ENCODE measurements around the gene ZNF26.
"Not testable (repeated sequence)": the region's sequence is repeated elsewhere in the genome, so short reads cannot be mapped to it uniquely, and the experiment has no call there.

Gene ZNF26

DNA sequence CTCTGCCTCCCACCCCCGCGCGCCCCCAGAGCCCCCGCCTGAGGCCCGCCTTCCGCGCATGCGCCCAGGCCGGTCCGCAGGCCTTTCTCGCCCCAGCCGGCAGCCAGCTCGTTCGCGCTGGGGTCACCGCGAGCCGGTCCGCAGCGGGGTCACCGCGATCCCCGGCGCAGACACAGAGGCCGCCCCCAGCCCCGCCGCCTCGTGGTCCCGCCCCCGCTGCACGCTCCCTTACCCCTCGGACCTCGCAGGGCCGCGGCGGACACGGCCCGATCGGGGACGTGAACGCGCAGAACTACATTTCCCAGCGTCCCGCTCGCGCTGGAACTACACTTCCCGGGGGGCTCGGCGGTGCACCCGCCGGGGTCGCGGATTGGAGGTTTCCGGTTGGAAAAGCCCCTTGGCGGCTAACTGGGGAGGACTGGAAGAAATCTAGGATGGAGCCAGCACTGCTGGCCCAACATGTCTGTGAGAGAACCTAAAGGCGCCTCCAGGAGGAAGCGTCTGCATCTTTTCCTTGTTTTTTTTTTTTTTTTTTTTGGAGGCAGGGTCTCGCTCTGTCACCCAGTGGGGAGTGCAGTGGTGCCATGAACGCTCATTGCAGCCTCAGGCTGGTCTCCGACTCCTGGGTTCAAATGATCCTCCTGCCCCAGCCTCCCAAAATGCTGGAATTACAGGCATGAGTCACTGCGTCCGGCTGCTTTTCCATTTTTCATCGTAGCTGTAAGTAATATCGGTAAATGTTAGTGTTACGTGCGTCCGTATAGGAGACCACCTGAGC is 30.0 kb upstream of the ZNF26 start, which contains the start of gene ZNF605:
Gene ZNF605, minus strand, starts transcription at position 296 of the 778 bp plus-strand sequence. CDS start 10,671 bp downstream, outside the sequence.
- DNase-seq: peak; percentile 90

DNA sequence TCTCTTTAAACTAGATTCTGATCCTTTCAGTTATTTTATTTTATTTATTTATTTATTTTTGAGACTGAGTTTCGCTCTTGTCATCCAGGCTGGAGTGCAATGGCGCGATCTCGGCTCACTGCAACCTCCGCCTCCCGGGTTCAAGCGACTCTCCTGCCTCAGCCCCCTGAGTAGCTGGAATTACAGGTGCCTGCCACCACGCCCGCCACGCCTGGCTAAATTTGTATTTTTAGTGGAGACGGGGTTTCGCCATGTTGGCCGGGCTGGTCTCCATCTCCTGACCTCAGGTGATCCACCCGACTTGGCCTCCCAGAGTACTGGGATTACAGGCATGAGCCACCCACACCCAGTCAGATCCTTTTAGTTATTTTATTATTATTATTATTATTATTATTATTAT is 24.4 kb upstream of the ZNF26 start:
- DNase-seq: not testable (repeated sequence)

DNA sequence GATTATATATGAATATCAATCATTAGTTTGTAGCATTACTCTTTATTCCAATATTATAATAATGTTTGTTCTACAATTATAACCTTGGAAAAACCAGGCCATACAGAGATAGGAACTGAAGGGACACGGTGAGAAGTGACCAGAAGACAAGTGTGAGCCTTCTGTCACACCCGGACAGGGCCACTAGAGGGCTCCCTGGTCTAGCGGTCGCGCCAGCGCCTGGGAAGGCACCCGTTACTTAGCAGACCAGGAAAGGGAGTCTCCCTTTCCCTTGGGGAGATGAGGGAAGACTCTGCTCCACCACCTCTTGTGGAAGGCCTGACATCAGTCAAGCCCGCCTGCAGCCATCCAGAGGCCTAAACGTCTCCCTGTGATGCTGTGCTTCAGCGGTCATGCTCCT is 22.2 kb upstream of the ZNF26 start:
- peak; percentile 46 for DNase-seq

DNA sequence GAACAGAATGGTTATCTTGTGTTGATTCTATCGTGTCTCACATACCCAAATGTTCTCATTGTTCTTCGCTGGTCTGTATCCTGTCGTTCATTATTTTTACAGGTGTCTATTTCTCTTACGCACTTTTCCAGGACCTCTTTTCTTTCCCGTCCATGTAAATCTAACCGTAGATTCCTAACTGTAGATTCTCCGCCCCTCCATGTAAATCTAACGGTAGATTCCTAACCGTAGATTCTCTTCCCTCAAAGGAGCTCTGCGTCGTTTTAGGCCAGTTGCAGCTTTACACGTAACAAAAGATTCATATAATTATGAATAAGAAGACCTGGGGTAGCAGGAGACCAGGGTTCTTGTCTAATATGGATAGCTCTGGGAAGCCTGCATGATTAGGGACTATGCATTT is 20.4 kb upstream of the ZNF26 start:
- DNase-seq: no peak

DNA sequence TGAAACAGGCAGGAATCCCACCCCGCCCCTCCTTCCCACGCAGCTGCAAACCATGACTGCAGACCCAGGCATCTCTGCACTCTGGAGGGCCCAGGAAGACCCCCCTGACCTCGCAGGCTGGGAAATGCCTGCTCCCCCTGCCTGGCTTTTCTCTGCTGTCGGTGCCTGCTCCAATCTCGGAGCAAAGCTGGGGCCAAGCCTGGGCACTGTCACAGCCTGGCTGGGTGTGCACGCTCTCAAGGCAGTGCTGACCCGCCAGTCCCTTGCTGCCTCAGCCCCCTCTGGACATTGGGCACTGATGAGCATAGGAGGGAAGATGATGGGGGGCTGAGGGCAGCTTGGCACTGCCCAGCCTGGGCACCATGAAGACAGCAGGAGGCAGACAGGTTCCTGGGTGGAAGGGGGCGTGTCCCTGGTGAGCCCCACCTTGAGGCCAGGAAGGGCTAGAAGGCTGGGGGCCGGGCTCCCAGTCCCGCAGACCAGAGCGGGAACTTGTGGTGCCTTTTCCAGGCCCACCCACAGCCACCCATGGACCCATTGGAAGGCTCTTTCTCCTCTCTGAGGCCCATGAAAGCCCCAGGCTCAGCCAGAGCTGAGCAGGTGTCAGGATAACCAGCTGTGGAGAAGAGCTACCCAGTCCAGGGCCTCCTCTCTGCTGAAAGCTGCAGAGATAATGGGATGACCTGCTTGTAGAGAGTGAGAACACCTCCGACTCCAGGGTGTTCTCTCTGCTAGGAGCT is 19.3 kb upstream of the ZNF26 start:
- no peak for DNase-seq

- DNase-seq: no peak
Observed at GRCh38 chr12:132967736-132968135, 18.4 kb upstream of the ZNF26 start.

DNA sequence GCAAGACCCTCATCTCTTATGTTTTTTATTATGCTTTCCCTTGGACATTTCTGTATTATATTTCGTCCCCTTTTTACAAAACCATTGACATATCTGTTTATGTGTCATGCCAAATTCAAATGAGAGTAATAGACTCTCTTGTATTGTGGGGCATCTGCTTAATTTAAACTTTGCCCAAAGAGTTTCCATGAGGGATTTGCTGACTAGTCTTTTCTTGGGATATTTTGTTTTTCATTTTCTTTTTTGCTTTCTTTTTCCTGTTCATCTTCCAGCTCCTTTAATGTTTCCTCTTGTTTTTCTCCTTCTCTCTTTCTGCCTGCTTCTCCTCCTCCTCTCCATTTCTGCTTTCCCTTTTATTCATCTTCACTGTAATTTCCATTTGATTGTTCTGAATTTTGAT is 13.8 kb upstream of the ZNF26 start:
- DNase-seq: no peak

- DNase-seq: peak; percentile 65
Observed at GRCh38 chr12:132976870-132977269, 9.3 kb upstream of the ZNF26 start.

DNA sequence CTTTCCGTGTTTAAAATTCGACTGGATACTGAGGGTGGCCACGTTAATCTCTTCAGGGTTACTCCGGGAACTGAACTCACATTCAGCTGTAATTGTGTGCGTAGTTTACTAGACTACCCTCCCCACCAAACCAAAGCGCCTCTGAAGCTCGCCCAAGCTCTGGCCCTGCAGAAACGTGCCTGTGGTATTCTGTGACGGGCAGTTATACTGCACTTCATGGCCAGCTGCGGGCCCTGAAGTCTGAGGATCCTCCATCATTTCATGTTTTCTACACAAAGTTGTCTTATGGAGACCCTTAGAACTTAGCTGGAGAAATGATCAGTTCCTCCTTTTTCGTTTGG is 688 bp downstream of the ZNF26 start:
- DNase-seq: no peak

DNA sequence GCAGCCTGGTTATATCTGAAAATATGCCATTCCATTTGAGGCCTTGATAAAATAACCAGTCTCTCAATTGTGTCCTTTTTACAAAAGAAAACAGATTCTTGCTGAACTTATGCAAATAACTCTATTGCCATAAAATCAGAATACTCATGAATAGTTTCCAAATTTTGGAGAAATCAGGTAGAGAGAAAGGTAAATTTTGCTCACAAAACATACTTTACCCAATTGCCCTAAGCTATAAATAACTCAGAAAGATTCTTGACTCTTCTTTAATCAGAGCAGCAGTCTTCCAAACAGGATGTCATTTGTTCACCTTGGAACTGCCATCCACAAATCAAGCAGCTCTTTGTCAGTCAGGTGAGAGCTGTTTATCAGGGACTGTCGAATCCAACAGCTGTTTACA is 12.6 kb downstream of the ZNF26 start:
- DNase-seq: no peak

- no peak for DNase-seq
Observed at GRCh38 chr12:133010657-133011297, 24.6 kb downstream of the ZNF26 start.

- no peak for DNase-seq
Observed at GRCh38 chr12:133023566-133023965, 37.4 kb downstream of the ZNF26 start.

DNA sequence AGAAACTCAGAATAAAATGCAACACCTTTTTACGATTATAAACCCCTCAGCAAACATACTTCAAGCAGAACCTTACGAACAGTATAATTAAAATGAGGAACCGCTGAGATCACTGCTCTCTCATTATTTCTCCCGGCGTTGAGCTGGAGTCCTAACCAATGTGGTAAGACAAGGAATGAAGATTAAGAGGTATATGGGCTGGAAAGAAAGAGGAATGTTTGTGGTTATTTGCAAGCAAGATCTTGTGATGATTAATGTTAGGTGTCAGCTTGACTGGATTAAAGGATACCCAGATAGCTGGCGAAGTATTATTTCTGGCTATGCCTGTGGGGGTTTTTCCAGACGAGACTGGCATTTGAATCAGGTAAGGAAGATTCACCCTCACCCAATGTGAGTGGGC is 40.8 kb downstream of the ZNF26 start:
- no peak for DNase-seq

DNA sequence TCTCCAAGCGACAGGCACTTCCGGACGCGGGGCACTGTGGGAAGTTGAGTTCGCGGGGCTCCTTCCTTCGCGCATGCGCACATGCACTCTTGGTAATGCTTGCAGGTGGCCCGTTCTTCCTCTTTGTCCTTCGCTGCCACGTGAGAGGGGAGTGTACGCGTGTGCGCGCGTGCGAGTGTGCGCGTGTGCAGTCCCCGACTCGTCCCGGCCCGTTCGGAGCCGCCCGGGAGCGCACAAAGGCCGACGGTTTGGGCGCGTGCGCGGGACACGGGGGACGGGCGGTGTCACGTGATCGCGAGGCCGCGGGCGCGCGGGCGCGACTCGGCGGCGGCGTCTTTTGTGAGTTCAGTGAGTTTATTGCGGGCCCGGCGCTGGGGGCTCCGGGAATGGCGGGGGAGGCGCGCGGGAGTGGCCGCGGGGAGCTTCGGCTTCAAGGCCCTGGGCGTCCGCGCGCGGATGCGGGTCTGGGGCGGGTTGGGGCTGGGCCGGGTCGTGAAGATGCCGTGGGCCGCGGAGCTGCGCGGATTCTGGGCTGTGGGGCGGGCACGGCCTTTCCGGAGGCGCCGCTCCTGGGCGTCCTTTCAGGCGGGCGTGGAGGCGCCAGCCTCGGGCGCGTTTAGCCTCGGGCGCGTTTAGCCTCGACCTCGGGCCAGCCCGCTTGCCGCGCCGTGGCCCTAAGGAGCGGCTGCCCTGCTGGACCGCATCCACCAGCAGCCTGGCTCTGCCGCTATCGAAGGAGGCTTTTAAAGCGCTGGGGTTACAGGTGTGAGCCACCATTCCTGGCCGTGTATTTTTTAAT is 51.2 kb downstream of the ZNF26 start, which contains the start of gene ZNF84:
Gene ZNF84, plus strand, starts transcription at position 303 of the 799 bp plus-strand sequence. CDS start 3,959 bp downstream, outside the sequence.
- peak; percentile 97 for DNase-seq

- no peak for DNase-seq
Observed at GRCh38 chr12:133038118-133038709, 52.0 kb downstream of the ZNF26 start.

DNA sequence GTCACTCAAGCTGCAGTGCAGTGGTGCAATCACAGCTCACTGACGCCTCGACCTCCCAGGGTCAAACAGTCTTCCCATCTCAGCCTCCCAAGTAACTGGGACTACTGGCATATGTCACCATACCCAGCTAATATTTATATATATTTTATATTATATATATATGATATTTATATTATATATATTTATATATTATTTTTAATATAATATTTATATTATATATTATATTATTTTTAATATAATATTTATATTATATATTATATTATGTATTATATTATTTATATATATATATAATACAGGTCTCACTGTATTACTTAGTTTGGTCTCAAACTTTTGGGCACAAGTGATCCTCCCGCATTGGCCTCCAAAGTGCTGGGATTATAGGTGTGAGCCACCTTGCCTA is 60.5 kb downstream of the ZNF26 start:
- no peak for DNase-seq

- no peak for DNase-seq
Observed at GRCh38 chr12:133057446-133057845, 71.3 kb downstream of the ZNF26 start.

- DNase-seq: no peak
Observed at GRCh38 chr12:133058203-133059113, 72.3 kb downstream of the ZNF26 start.

GRCh38 chr12:133061954-133062353 is 75.8 kb downstream of the ZNF26 start:
- no peak for DNase-seq

DNA sequence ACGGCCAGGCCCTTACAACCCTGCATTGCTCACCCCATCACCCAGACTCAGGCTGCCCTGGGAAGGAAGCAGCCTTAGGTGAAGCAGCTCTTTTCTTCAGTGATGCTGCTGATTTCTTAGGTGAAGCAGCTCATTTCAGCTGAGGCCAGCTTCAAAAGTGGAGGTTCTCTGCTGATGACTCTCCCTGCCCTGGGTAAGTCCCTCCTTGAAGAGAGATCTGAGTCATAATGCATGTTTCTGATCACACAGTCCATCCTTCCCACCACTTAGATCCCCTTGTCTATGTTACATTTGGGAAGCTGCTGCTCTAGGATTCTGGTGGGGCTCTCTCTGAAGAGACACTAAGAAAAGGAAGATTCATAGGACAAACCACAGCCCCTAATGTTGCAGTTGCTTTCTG is 77.4 kb downstream of the ZNF26 start:
- DNase-seq: no peak

DNA sequence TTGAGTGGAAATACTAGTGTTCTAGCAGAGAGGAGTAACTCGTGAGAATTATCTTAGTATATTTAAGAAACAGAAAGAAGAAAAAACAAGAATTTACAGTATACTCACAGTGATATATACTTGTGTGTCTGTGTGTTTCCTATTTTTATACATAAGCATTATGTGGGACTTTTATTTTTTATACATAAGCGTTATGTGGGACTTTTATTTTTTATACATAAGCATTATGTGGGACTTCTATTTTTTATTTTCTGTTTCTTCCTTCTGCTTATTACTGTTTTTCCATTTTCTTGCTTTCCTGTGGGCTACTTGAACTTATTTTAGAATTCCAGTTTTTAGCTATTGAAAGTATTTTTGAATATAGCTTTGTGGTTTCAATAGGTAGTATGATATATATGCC is 87.7 kb downstream of the ZNF26 start:
- DNase-seq: no peak
